ENCODE measurements around the gene VNN1.

- TF ChIP-seq EZH2phosphoT487 (IDR thresholded peaks at IDR 0.05; ENCODE audit: borderline replicate concordance) = no peak
- TF ChIP-seq, protein P1, sequence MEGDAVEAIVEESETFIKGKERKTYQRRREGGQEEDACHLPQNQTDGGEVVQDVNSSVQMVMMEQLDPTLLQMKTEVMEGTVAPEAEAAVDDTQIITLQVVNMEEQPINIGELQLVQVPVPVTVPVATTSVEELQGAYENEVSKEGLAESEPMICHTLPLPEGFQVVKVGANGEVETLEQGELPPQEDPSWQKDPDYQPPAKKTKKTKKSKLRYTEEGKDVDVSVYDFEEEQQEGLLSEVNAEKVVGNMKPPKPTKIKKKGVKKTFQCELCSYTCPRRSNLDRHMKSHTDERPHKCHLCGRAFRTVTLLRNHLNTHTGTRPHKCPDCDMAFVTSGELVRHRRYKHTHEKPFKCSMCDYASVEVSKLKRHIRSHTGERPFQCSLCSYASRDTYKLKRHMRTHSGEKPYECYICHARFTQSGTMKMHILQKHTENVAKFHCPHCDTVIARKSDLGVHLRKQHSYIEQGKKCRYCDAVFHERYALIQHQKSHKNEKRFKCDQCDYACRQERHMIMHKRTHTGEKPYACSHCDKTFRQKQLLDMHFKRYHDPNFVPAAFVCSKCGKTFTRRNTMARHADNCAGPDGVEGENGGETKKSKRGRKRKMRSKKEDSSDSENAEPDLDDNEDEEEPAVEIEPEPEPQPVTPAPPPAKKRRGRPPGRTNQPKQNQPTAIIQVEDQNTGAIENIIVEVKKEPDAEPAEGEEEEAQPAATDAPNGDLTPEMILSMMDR (IDR thresholded peaks at IDR 0.05 in 2 of 3, conservative IDR thresholded peaks at IDR 0.05 in 1 of 3; ENCODE audit: borderline replicate concordance in 1 of 3, insufficient read depth in 1 of 3, low read depth in 2 of 3, low read length in 2 of 3) = no peak
- TF ChIP-seq EZH2 (IDR thresholded peaks at IDR 0.05) = no peak
Measured at GRCh38 chr6:132671295-132671694, 42.6 kb downstream of the VNN1 start.

Data from HCT116 (cell line).